ENCODE data around the gene FOXN3. TPM values are rescaled to one million over a fixed set of nuclear protein-coding genes. Genes with fewer than 3 reads are reported as not detected.

FOXN3 gene
- polyA plus RNA-seq, 1 experiment: 46.5 TPM

- Histone ChIP-seq H3K4me3 (ENCODE audit: low read depth, low read length) (no peak overlapping the region), H3K27ac (ENCODE audit: low read depth, low read length) (no peak overlapping the region), H3K27me3 (ENCODE audit: control insufficient read depth, insufficient read depth, low read length) (no peaks in the 10 kb centered on the region), H3K9me3 (ENCODE audit: control insufficient read depth, insufficient read depth, low read length) (no peaks in the 10 kb centered on the region)
- CTCF ChIA-PET: interaction anchor here (2.9 kb wide), 1 partner anchor 12 kb away, joined by 9 read pairs; no protein-coding TSS in a partner anchor
- POLR2A ChIA-PET: no interaction called here
- no peak for TF ChIP-seq CTCF (IDR thresholded peaks at IDR 0.05; ENCODE audit: low read depth, low read length)
- DNase-seq (ENCODE audit: low read depth, low spot score): no peak
These were observed 251.5 kb downstream of the FOXN3 start for GRCh38 chr14:89165189-89166181.

- TF ChIP-seq CTCF (IDR thresholded peaks at IDR 0.05; ENCODE audit: low read depth, low read length): no peak
- Histone ChIP-seq H3K4me3 (ENCODE audit: low read depth, low read length) (no peak overlapping the region), H3K27ac (ENCODE audit: low read depth, low read length) (no peak overlapping the region), H3K27me3 (ENCODE audit: control insufficient read depth, insufficient read depth, low read length) (no peaks in the 10 kb centered on the region), H3K9me3 (ENCODE audit: control insufficient read depth, insufficient read depth, low read length) (no peaks in the 10 kb centered on the region)
- DNase-seq (ENCODE audit: low read depth, low spot score): no peak
- POLR2A ChIA-PET: no interaction called here
- CTCF ChIA-PET: interaction anchor here (2.9 kb wide), 1 partner anchor 13 kb away, joined by 9 read pairs; no protein-coding TSS in a partner anchor
These were observed 252.6 kb downstream of the FOXN3 start for GRCh38 chr14:89164168-89165073.

DNA sequence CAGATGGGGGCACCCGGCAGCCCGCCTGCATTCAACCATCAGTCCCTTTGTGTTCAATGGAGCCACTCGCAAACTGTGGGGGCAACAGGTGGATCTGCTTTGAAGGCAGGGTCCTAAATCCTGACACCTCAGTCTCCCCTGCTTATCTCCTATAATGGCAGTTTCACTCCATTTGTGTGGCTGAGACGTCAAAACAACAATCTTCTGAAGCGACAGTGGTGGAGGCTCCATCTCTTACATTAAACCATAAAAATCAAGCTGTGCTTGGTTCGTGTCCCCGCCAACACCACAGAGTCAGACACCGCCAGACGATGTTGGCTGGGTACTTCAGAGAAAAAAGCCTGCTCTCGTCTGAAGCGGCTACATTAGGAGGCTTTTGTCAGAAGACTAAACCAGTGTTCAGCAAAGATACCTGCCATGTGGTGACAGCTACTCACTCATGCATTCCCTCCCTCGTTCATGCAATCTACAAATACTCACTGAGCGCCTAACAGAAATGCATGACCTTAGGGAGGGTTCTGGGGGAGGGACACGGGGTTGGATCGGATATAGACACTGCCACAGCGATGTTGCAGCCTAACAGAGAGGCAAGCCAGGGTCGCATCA is 253.9 kb downstream of the FOXN3 start:
- Histone ChIP-seq H3K27ac (ENCODE audit: low read depth, low read length) (no peak overlapping the region), H3K27me3 (ENCODE audit: control insufficient read depth, insufficient read depth, low read length) (no peaks in the 10 kb centered on the region), H3K9me3 (ENCODE audit: control insufficient read depth, insufficient read depth, low read length) (no peaks in the 10 kb centered on the region), H3K4me3 (ENCODE audit: low read depth, low read length) (no peak overlapping the region)
- no peak for DNase-seq (ENCODE audit: low read depth, low spot score)
- ChIA-PET CTCF (no interaction called here), POLR2A (no interaction called here)
- TF ChIP-seq CTCF (IDR thresholded peaks at IDR 0.05; ENCODE audit: low read depth, low read length): no peak

GRCh38 chr14:89162586-89162985 is 254.4 kb downstream of the FOXN3 start:
- CTCF ChIA-PET: no interaction called here
- DNase-seq (ENCODE audit: low read depth, low spot score): no peak
- TF ChIP-seq CTCF (IDR thresholded peaks at IDR 0.05; ENCODE audit: low read depth, low read length): no peak
- Histone ChIP-seq H3K27me3 (ENCODE audit: control insufficient read depth, insufficient read depth, low read length) (no peaks in the 10 kb centered on the region), H3K27ac (ENCODE audit: low read depth, low read length) (no peak overlapping the region), H3K9me3 (ENCODE audit: control insufficient read depth, insufficient read depth, low read length) (no peaks in the 10 kb centered on the region), H3K4me3 (ENCODE audit: low read depth, low read length) (no peak overlapping the region)
- POLR2A ChIA-PET: no interaction called here
